Measurements from ENCODE around the gene QPRT.

- TF ChIP-seq, protein P1, sequence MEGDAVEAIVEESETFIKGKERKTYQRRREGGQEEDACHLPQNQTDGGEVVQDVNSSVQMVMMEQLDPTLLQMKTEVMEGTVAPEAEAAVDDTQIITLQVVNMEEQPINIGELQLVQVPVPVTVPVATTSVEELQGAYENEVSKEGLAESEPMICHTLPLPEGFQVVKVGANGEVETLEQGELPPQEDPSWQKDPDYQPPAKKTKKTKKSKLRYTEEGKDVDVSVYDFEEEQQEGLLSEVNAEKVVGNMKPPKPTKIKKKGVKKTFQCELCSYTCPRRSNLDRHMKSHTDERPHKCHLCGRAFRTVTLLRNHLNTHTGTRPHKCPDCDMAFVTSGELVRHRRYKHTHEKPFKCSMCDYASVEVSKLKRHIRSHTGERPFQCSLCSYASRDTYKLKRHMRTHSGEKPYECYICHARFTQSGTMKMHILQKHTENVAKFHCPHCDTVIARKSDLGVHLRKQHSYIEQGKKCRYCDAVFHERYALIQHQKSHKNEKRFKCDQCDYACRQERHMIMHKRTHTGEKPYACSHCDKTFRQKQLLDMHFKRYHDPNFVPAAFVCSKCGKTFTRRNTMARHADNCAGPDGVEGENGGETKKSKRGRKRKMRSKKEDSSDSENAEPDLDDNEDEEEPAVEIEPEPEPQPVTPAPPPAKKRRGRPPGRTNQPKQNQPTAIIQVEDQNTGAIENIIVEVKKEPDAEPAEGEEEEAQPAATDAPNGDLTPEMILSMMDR (IDR thresholded peaks at IDR 0.05 in 2 of 3, conservative IDR thresholded peaks at IDR 0.05 in 1 of 3; ENCODE audit: borderline replicate concordance in 1 of 3, insufficient read depth in 1 of 3, low read depth in 2 of 3, low read length in 2 of 3), result no peak
- TF ChIP-seq POLR2A (IDR thresholded peaks at IDR 0.05; ENCODE audit: borderline replicate concordance, extremely low read depth, insufficient read depth, insufficient read length) (no peak), POLR2AphosphoS5 (IDR thresholded peaks at IDR 0.05; ENCODE audit: low read depth, low read length) (no peak)
- TF ChIP-seq, protein P2, sequence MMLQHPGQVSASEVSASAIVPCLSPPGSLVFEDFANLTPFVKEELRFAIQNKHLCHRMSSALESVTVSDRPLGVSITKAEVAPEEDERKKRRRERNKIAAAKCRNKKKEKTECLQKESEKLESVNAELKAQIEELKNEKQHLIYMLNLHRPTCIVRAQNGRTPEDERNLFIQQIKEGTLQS (IDR thresholded peaks at IDR 0.05), result no peak
Measured at GRCh38 chr16:29680180-29680598, 1.2 kb downstream of the QPRT start.

Measured in HCT116 (cell line).